ENCODE results near the gene CAMTA1.
A peak's percentile ranks its signal among the peaks of the same experiment; 100 is the strongest.
"Not testable (repeated sequence)": the region's sequence is repeated elsewhere in the genome, so short reads cannot be mapped to it uniquely, and the experiment has no call there.

CAMTA1 gene

GRCh38 chr1:7686301-7686850 lies 901.1 kb downstream of the CAMTA1 start:
- no peak for DNase-seq (ENCODE audit: low read depth in 2 of 2)

- no peak for DNase-seq (ENCODE audit: low read depth in 2 of 2)
Observed at GRCh38 chr1:7687411-7687810, 902.2 kb downstream of the CAMTA1 start.

GRCh38 chr1:7688659-7689058 lies 903.4 kb downstream of the CAMTA1 start:
- DNase-seq (ENCODE audit: low read depth in 2 of 2): no peak

GRCh38 chr1:7689307-7689706 lies 904.1 kb downstream of the CAMTA1 start:
- DNase-seq (ENCODE audit: low read depth in 2 of 2): not testable (repeated sequence)

- DNase-seq (ENCODE audit: low read depth in 2 of 2): no peak
Observed at GRCh38 chr1:7690076-7690475, 904.8 kb downstream of the CAMTA1 start.

GRCh38 chr1:7690496-7691182 lies 905.4 kb downstream of the CAMTA1 start:
- no peak for DNase-seq (ENCODE audit: low read depth in 2 of 2)

- DNase-seq (ENCODE audit: low read depth in 2 of 2): no peak
Observed at GRCh38 chr1:7691576-7691975, 906.3 kb downstream of the CAMTA1 start.

- DNase-seq (ENCODE audit: low read depth in 2 of 2): no peak
Observed at GRCh38 chr1:7692005-7692404, 906.8 kb downstream of the CAMTA1 start.

GRCh38 chr1:7693037-7693436 lies 907.8 kb downstream of the CAMTA1 start:
- DNase-seq (ENCODE audit: low read depth in 2 of 2): not testable (repeated sequence)

GRCh38 chr1:7693662-7694061 lies 908.4 kb downstream of the CAMTA1 start:
- no peak for DNase-seq (ENCODE audit: low read depth in 2 of 2)

GRCh38 chr1:7694600-7695496 lies 909.6 kb downstream of the CAMTA1 start:
- DNase-seq (ENCODE audit: low read depth in 2 of 2): no peak

GRCh38 chr1:7695497-7696117 lies 910.4 kb downstream of the CAMTA1 start:
- no peak for DNase-seq (ENCODE audit: low read depth in 2 of 2)

- DNase-seq (ENCODE audit: low read depth in 2 of 2): no peak
Observed at GRCh38 chr1:7698641-7699040, 913.4 kb downstream of the CAMTA1 start.

GRCh38 chr1:7702365-7702764 lies 917.1 kb downstream of the CAMTA1 start:
- no peak for DNase-seq (ENCODE audit: low read depth in 2 of 2)

- DNase-seq (ENCODE audit: low read depth in 2 of 2): no peak
Observed at GRCh38 chr1:7703321-7704213, 918.3 kb downstream of the CAMTA1 start.

GRCh38 chr1:7704214-7705047 lies 919.2 kb downstream of the CAMTA1 start:
- peak; percentile 75 to 91 for DNase-seq (ENCODE audit: low read depth in 2 of 2)

GRCh38 chr1:7705048-7705907 lies 920.0 kb downstream of the CAMTA1 start:
- no peak for DNase-seq (ENCODE audit: low read depth in 2 of 2)

- no peak for DNase-seq (ENCODE audit: low read depth in 2 of 2)
Observed at GRCh38 chr1:7705908-7706216, 920.6 kb downstream of the CAMTA1 start.

GRCh38 chr1:7707527-7707926 lies 922.3 kb downstream of the CAMTA1 start:
- DNase-seq (ENCODE audit: low read depth in 2 of 2): no peak

- not testable (repeated sequence) for DNase-seq (ENCODE audit: low read depth in 2 of 2)
Observed at GRCh38 chr1:7708065-7708464, 922.8 kb downstream of the CAMTA1 start.
